OCI-LY1 (cell line): ENCODE data around the gene SFSWAP.

Source experiments
- EZH2 ChIP-seq: fragments of 200-600 bp; sonication (generic), shearing (Covaris generic); IDR thresholded peaks from 2 replicates; pipeline ENCODE4 v1.8.0; 2017; ENCODE audit warnings: borderline replicate concordance, mixed run types, mild to moderate bottlenecking, antibody characterized with exemption, low read length, moderate library complexity, mixed read lengths
- TF ChIP-seq, protein P1 (sequence below): fragments of 200-600 bp; sonication (generic), shearing (Covaris generic); IDR thresholded peaks from 2 replicates; pipeline ENCODE4 v1.5.1; 2017; ENCODE audit warnings: mild to moderate bottlenecking, antibody characterized with exemption, low read length, moderate library complexity, mixed read lengths

GRCh38 chr12:131701705-131702572 is 9.0 kb upstream of the SFSWAP start:
- TF ChIP-seq, protein P1, sequence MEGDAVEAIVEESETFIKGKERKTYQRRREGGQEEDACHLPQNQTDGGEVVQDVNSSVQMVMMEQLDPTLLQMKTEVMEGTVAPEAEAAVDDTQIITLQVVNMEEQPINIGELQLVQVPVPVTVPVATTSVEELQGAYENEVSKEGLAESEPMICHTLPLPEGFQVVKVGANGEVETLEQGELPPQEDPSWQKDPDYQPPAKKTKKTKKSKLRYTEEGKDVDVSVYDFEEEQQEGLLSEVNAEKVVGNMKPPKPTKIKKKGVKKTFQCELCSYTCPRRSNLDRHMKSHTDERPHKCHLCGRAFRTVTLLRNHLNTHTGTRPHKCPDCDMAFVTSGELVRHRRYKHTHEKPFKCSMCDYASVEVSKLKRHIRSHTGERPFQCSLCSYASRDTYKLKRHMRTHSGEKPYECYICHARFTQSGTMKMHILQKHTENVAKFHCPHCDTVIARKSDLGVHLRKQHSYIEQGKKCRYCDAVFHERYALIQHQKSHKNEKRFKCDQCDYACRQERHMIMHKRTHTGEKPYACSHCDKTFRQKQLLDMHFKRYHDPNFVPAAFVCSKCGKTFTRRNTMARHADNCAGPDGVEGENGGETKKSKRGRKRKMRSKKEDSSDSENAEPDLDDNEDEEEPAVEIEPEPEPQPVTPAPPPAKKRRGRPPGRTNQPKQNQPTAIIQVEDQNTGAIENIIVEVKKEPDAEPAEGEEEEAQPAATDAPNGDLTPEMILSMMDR, result no peak
- TF ChIP-seq EZH2, result no peak
